GM10248 (cell line): ENCODE results near the gene MCTP2.

Source experiments
- CTCF ChIA-PET: fragments of 300-600 bp; sonication (Branson Sonifier 250); formaldehyde crosslinking; extraction: SDS; loops from one replicate; lab custom pipeline; 2021; ENCODE audit warnings: antibody characterized with exemption; lab: Yijun Ruan, JAX
- POLR2A ChIA-PET: fragments of 350-650 bp; sonication (Branson Sonifier 250); formaldehyde crosslinking; extraction: SDS; loops from one replicate; lab custom pipeline; 2020; ENCODE audit warnings: antibody characterized with exemption; lab: Yijun Ruan, JAX
- DNase-seq: peaks from one replicate; pipeline ENCODE4 v3.0.0; 2012; ENCODE audit errors: extremely low spot score
- TF ChIP-seq, protein P1 (sequence below): IDR thresholded peaks from 2 replicates; pipeline ENCODE4 v1.5.1; 2012; ENCODE audit warnings: mild to moderate bottlenecking, low read depth; ENCODE audit errors: extremely low read depth, missing control alignments, control extremely low read depth

Gene MCTP2

DNA sequence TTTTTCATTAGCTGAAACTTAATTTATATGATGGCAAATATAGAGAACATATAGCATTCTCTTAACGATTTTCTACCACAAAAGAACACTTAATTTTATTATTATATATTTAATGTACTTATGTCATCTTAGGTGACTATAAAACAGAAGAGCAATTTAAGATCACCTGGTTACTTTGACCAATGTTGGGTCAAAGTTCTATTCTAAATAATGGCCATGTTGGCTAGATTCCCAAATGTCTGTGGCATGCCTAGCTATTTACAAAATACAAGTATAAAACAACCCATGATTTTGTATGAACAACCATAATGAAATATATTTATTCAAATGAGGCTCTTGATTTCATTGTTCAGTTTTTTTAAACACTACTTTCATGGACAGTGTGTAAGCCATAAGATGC, 200.9 kb downstream of the MCTP2 start:
- TF ChIP-seq, protein P1, sequence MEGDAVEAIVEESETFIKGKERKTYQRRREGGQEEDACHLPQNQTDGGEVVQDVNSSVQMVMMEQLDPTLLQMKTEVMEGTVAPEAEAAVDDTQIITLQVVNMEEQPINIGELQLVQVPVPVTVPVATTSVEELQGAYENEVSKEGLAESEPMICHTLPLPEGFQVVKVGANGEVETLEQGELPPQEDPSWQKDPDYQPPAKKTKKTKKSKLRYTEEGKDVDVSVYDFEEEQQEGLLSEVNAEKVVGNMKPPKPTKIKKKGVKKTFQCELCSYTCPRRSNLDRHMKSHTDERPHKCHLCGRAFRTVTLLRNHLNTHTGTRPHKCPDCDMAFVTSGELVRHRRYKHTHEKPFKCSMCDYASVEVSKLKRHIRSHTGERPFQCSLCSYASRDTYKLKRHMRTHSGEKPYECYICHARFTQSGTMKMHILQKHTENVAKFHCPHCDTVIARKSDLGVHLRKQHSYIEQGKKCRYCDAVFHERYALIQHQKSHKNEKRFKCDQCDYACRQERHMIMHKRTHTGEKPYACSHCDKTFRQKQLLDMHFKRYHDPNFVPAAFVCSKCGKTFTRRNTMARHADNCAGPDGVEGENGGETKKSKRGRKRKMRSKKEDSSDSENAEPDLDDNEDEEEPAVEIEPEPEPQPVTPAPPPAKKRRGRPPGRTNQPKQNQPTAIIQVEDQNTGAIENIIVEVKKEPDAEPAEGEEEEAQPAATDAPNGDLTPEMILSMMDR, result no peak
- ChIA-PET POLR2A (no interaction called here), CTCF (no interaction called here)
- DNase-seq, result no peak

DNA sequence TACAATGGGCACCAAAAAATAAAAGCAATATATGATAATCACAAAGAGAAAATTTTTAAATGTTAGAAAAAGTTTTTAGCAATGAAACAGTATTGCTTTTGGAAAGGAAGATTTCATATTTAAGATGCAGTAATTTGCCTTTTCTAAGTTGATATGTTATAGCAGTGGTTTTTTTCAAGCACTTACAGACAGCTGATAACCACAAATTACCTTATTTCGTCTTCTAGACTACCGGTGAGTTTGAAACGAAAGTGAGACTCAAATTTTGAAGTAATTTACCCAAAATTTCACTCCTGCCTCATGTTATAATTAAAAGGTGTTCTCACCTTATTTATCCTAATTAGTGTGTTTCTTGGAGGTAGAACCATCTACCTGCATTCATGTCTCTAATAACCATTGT, 207.8 kb downstream of the MCTP2 start:
- TF ChIP-seq, protein P1, result no peak
- DNase-seq, result no peak
- CTCF ChIA-PET, result no interaction called here
- POLR2A ChIA-PET, result no interaction called here

DNA sequence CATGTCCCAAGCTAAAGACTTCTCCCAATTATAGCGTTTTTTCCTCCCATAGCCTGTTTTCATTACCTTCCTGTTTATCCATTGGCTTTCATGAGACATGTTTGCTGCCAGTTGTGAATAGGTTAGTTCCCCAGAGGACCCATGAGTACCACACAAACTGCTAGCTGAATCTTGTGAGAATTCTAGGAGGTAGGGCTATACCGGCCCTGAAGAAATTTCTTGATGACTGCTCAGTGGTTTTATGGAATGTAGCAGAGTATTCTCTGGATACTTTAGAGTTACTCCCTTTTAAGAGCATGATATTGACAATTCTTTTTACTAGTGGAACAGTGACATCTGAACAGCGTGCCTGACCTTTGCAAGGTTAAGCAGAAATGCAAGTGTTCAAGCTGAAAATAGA, 210.4 kb downstream of the MCTP2 start:
- ChIA-PET CTCF (no interaction called here), POLR2A (no interaction called here)
- DNase-seq, result no peak
- TF ChIP-seq, protein P1, result no peak

DNA sequence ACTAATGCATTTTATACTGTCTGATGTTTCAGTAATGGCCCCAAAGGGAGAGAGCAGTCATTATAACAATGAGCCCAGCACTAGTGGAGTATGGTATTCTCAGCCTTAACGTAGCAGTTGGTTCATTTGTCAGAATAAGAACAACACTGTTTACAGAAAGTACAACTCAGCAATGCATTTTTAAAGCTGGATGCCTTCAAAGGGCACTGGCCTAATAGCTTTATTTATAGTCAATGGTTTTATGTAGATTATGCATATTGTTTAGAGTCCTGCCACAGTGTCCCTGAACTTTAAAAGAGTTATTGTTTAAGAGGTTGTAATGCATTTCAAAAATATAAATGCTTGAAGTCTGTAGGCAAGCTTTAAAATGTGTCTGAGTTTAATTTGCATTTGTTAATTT, 211.1 kb downstream of the MCTP2 start:
- POLR2A ChIA-PET, result no interaction called here
- TF ChIP-seq, protein P1, result no peak
- DNase-seq, result no peak
- CTCF ChIA-PET, result no interaction called here

DNA sequence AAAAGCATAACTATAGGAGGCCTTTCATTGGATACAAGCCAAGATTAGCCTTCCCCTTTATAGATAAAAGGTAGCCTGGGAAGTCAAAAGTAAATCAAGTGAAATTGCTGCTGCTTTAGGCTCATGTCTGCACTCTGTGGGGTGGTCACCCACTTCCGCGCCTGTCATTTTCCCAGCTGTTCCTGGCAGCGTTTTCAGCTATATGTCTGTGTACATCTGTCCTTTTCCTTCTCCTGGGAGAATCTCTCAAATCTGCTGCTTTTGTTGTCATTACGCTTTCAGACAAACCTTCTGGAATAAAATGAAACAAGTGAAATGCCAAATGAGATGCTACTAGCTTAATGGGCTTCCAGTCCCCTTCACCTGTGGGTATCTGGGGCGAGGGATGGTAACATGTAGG, 211.8 kb downstream of the MCTP2 start:
- CTCF ChIA-PET, result no interaction called here
- POLR2A ChIA-PET, result no interaction called here
- TF ChIP-seq, protein P1, result no peak
- no peak for DNase-seq

DNA sequence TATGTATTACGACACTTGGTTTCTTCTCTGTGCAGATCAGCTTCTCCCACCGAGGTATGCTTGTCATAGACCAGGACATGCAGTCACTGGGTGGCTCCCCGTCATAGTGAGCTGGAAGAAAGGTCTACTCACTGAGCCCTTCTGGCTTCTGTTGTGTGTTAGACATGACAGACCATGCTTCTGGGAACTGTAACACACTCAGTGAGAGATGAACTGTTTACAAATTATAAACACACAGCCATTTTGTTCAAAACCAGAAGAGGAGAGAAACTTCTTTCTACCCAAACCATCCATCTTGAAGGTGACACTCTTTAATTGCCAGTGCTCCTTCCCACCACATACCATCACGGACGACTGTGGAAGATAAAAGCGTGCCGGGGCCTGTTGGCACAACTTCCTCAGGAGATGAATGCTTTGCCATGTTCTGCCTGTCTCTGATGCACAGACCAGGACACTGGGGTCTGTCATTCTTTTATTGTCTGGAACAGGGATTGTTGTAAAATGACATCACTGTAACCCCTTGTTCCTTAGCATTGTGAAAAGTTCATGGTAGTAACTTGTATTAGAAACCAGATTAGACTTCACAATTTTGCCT, 214.3 kb downstream of the MCTP2 start:
- TF ChIP-seq, protein P1, result no peak
- ChIA-PET POLR2A (no interaction called here), CTCF (no interaction called here)
- no peak for DNase-seq
